ENCODE data around the gene PADI2.

DNA sequence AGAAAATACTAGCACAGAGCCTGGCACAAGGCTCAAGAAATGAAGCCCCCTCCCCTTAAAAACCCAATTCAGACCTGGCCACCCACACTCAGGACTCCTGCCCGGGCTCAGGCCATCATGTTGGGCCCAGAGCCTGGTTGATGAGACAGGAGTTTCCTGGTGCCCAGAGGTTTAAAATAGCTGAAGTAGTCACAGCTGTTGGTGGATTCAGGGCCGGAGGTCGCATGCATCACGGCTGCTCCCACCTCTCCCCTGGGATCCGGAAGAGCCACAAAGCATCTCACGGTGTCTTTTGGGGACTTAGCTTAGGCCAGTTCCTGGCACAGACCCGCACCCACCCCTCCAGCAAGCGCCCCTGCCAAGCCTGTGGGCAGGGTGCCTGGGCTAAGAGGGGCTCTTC, 2.6 kb upstream of the PADI2 start:
- TF ChIP-seq, protein P1, sequence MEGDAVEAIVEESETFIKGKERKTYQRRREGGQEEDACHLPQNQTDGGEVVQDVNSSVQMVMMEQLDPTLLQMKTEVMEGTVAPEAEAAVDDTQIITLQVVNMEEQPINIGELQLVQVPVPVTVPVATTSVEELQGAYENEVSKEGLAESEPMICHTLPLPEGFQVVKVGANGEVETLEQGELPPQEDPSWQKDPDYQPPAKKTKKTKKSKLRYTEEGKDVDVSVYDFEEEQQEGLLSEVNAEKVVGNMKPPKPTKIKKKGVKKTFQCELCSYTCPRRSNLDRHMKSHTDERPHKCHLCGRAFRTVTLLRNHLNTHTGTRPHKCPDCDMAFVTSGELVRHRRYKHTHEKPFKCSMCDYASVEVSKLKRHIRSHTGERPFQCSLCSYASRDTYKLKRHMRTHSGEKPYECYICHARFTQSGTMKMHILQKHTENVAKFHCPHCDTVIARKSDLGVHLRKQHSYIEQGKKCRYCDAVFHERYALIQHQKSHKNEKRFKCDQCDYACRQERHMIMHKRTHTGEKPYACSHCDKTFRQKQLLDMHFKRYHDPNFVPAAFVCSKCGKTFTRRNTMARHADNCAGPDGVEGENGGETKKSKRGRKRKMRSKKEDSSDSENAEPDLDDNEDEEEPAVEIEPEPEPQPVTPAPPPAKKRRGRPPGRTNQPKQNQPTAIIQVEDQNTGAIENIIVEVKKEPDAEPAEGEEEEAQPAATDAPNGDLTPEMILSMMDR (IDR thresholded peaks at IDR 0.05), result no peak
- no peak for TF ChIP-seq POLR2A (IDR thresholded peaks at IDR 0.05)

Data from body of pancreas (tissue), 4 donors.